Adipose tissue (tissue), 3 donors: ENCODE data around the gene MYT1. TPM values are rescaled to one million over a fixed set of nuclear protein-coding genes. Genes with fewer than 3 reads are reported as not detected.

ENCODE experiments used
- H3K27ac ChIP-seq: one replicate; pipeline ENCODE4 v1.5.1; 2013; ENCODE audit warnings: low read depth, low read length
- WGBS, 3 donors: extraction: QIAGEN DNeasy Blood & Tissue Kit; methylation state at CpG; one replicate each; pipeline ENCODE4 v1.1.7; 2013; 5-methylcytosine and 5-hydroxymethylcytosine counted together
- polyA plus RNA-seq, 3 donors: library from polyadenylated mRNA; stranded (reverse); fragments of 200-250 nt; gene quantifications; one replicate each; pipeline ENCODE4 v1.2.3, GENCODE V29; 2013
- donor health status: healthy with polysubstance abuse.
- donor health status: Bipolar disorder and iron deficiency.
- donor health status: healthy.

MYT1 gene
- polyA plus RNA-seq, 3 donors = 0.25 TPM; not detected in 2

- H3K27ac ChIP-seq = no peak overlapping the region
- WGBS, 3 donors = 57 to 77% (median 77%) methylated on average over 8 of the region's 8 CpGs
Observed at GRCh38 chr20:64199395-64199794, 35.1 kb downstream of the MYT1 start.

DNA sequence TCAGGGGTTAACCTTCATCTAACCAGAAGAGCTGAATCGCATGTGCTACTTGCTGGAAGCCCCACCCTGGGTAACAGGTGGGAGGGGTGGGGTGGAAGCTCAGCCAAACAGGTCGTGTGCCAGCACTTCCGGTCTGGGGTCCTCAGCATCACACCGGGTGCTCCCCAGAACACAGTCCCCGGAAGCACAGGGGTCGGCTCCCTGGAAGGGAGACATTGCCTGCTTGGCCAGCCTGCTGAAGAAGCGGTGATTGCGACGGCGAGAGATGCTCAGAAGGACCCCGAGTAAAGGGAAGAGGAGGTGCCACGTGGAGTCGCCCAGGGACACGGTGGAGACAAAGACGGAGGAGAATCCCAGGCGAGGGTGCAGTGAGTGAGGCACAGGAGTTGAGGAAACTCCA is 36.5 kb downstream of the MYT1 start:
- 78 to 83% (median 82%) methylated on average over 16 of the region's 16 CpGs for WGBS, 3 donors
- H3K27ac ChIP-seq = no peak overlapping the region

GRCh38 chr20:64201653-64202052 is 37.4 kb downstream of the MYT1 start:
- 82 to 92% (median 92%) methylated on average over 32 to 35 of the region's 35 CpGs for WGBS, 3 donors
- no peak overlapping the region for H3K27ac ChIP-seq

DNA sequence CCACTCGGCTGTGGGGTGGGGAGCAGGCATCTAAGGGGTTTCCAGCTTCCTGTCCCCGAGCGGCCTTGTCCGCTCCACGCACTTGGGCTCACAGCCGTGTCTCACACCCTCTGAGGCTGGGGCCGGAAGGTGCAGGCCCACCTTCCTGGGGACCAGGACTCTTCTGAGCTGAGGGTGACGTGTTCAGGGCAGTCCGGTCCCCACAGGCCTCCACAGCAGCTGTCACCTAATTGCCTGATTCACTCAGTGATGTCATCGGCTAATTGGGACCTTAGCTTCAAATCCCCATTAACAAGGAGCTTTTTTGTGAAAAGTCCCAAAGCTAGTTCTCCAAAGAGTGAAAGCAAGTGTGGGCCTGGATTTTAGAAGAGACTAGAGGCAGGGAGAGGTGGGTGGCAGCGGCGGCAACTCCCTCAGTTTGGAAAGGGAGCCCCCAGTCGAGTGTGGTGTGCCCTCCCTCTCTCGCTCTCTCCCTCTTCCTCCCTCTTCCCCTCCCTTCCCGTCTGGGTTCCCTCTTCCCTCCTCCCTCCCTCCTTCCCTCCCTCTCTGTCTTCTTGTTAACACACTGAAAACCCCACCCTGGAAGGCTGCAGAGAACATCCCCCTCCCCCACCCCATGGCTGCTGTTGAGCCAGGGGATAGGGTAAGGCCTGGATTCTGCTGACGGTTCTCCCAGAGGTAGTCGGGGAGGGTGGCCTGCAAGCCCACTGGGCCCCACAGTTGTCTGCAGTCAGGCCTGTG is 39.0 kb downstream of the MYT1 start:
- 65 to 71% (median 67%) methylated on average over 17 of the region's 17 CpGs for WGBS, 3 donors

GRCh38 chr20:64205611-64206026 is 41.4 kb downstream of the MYT1 start:
- H3K27ac ChIP-seq = no peak overlapping the region
- WGBS, 3 donors = 73 to 81% (median 73%) methylated on average over 17 of the region's 17 CpGs

More for the DNA sequence above, 39.0 kb downstream of the MYT1 start:
- no peak overlapping the region for H3K27ac ChIP-seq

GRCh38 chr20:64206614-64207013 is 42.4 kb downstream of the MYT1 start:
- H3K27ac ChIP-seq = no peak overlapping the region
- 87 to 91% (median 87%) methylated on average over 8 of the region's 8 CpGs for whole genome bisulfite sequencing, 3 donors

GRCh38 chr20:64207641-64208590 is 43.7 kb downstream of the MYT1 start:
- no peak overlapping the region for H3K27ac ChIP-seq
- WGBS, 3 donors = 85 to 89% (median 86%) methylated on average over 25 of the region's 25 CpGs

DNA sequence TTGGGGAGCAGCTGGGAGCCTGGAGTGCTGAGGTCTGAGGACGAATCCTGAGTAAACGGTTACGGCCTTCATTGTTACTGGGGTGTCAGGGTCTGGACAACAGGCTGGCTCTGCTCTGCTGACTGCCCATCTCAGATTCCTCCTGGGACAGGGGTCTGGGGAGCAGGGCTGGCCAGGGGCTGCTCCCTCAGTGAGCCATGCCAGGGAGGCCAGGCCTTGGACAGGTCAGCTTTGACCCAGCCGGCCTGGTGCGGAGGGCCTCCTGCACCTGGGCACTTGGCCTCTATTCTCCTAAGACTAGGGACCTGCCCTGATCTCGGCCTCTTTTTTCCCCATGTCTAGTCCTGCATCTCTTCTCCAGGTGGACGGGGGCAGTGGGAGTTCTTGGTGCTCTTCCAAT is 44.9 kb downstream of the MYT1 start:
- WGBS, 3 donors = 72 to 95% (median 80%) methylated on average over 7 of the region's 7 CpGs
- no peak overlapping the region for H3K27ac ChIP-seq

- 71 to 82% (median 77%) methylated on average over 15 of the region's 15 CpGs for WGBS, 3 donors
- no peak overlapping the region for H3K27ac ChIP-seq
Observed at GRCh38 chr20:64210656-64211369, 46.6 kb downstream of the MYT1 start.

- WGBS, 3 donors = 77 to 84% (median 82%) methylated on average over 16 to 21 of the region's 21 CpGs
- H3K27ac ChIP-seq = no peak overlapping the region
Observed at GRCh38 chr20:64211874-64212658, 47.8 kb downstream of the MYT1 start.

GRCh38 chr20:64212755-64213154 is 48.5 kb downstream of the MYT1 start:
- H3K27ac ChIP-seq = no peak overlapping the region
- WGBS, 3 donors = 48 to 53% (median 52%) methylated on average over 7 of the region's 7 CpGs

GRCh38 chr20:64214113-64214512 is 49.9 kb downstream of the MYT1 start:
- 89 to 95% (median 93%) methylated on average over 10 of the region's 10 CpGs for WGBS, 3 donors
- H3K27ac ChIP-seq = no peak overlapping the region

GRCh38 chr20:64214952-64215351 is 50.7 kb downstream of the MYT1 start:
- WGBS, 3 donors = 48 to 60% (median 58%) methylated on average over 6 of the region's 6 CpGs
- H3K27ac ChIP-seq = no peak overlapping the region

DNA sequence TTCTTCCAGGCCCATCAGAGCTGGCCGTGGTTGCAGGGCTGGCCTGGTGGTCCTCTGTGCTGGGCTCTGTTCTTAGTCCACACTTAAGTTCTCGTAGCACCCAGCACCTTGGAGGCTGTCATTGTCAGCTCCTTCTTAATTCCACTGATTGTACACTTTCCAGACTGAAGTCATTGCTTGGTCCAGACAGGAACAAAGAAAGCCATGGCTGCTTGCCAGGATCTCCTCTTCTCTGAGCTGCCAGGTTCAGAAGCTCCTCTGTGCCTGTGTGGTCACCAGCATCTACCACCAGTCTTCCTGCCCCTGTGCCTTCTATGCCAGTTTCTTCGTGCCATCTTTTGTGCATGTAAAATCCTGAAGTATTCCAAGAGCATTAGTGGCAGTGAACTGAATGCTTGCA is 51.8 kb downstream of the MYT1 start:
- no peak overlapping the region for H3K27ac ChIP-seq
- 70 to 82% (median 70%) methylated on average over 3 of the region's 3 CpGs for WGBS, 3 donors

DNA sequence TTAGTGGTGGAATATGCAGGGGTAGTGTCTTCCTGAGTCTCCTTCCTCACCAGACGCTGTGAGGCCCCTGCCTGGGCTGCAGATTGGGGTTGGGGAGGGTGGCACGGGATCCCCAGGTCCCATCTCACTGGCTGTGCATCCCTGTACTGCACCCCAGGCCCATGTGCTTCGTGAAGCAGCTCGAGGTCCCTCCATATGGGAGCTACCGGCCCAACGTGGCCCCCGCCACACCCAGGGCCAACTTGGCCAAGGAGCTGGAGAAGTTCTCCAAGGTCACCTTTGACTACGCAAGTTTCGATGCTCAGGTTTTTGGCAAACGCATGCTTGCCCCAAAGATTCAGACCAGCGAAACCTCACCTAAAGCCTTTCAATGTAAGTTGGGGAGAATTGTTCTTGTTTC is 52.7 kb downstream of the MYT1 start:
- H3K27ac ChIP-seq = no peak overlapping the region
- WGBS, 3 donors = 88 to 93% (median 91%) methylated on average over 11 of the region's 11 CpGs

GRCh38 chr20:64217539-64218221 is 53.4 kb downstream of the MYT1 start:
- WGBS, 3 donors = 64 to 74% (median 73%) methylated on average over 13 of the region's 13 CpGs
- no peak overlapping the region for H3K27ac ChIP-seq

DNA sequence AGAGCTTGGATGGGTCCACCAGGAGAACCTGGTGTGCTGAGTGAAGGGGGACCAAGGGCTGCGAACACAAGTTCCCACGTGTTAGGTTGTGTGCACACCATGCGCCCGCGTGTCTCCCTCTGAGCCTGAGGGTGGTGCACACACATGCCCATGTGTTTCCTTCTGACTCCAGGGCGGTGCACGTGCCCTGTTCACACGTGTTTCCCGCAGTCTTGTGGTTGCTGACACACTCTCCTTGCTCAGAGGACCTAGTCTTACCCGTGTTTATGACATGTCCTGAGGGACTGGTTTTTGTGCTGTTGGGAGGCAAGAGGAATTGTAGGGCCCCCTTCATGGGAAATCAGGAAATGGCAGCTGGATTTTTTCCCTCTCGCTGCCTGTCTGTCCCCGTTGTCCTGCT is 55.0 kb downstream of the MYT1 start:
- H3K27ac ChIP-seq = no peak overlapping the region

More for the DNA sequence above, 55.0 kb downstream of the MYT1 start:
- 82 to 86% (median 84%) methylated on average over 12 of the region's 12 CpGs for WGBS, 3 donors
